HepG2 (cell line): ENCODE data around the gene RAB43. TPM values are rescaled to one million over a fixed set of nuclear protein-coding genes. Genes with fewer than 3 reads are reported as not detected.

Source experiments
- ATAC-seq: fragments of 200-7000 bp; cut with Tn5 transposase; 3 replicates; pipeline ENCODE4 v1.9.1; 2020; ENCODE audit warnings: mild to moderate bottlenecking, moderate library complexity
- BruUV-seq: library from RNA; stranded (reverse); fragments of 400-500 nt; replicated peaks from 2 replicates; lab custom pipeline; 2021; lab: Mats Ljungman, UMichigan
- CTCF ChIA-PET: fragments of 300-600 bp; formaldehyde crosslinking; extraction: SDS; loops from one replicate; lab custom pipeline; 2021; ENCODE audit warnings: low total read pairs, inconsistent platforms, low intra/inter-chr PET ratio; lab: Yijun Ruan, JAX
- POLR2A ChIA-PET: fragments of 350-600 bp; sonication (Branson Sonifier 250); formaldehyde crosslinking; loops from one replicate; lab custom pipeline; 2020; ENCODE audit warnings: antibody characterized with exemption, inconsistent platforms; lab: Yijun Ruan, JAX
- DNase-seq: peaks from one replicate; pipeline ENCODE4 v3.0.0-alpha.2; 2015; ENCODE audit warnings: low spot score
- FAIRE-seq: peaks from 3 replicates; lab custom pipeline; 2011; peaks lifted over from hg19 to GRCh38; lab: Jason Lieb, UNC
- H2AFZ ChIP-seq: one replicate; pipeline ENCODE4 v1.6.1; 2011; ENCODE audit warnings: low read length, inconsistent platforms
- H3K27ac ChIP-seq: fragments of 300-600 bp; 3 replicates; pipeline ENCODE4 v1.8.0; 2011; ENCODE audit warnings: mixed run types, mild to moderate bottlenecking, mixed read lengths, low read length, inconsistent platforms; ENCODE audit not compliant: insufficient read depth; ENCODE audit errors: extremely low read length
- H3K27me3 ChIP-seq, 2 experiments: fragments of 200-600 bp in 1 of 2; 2 replicates in 1 of 2; 3 replicates in 1 of 2; pipeline versions ENCODE4 v1.6.0 to v1.8.0; 2011; ENCODE audit warnings: low read length in 2 of 2, mild to moderate bottlenecking in 2 of 2, moderate library complexity in 2 of 2, inconsistent platforms in 1 of 2; ENCODE audit not compliant: insufficient read depth in 2 of 2, control insufficient read depth in 1 of 2
- H3K36me3 ChIP-seq, 2 experiments: fragments of 200-600 bp in 1 of 2; replicated peaks in 1 of 2; 2 replicates in 1 of 2; 3 replicates in 1 of 2; pipeline versions ENCODE4 v1.5.1 to v1.8.0; 2011; ENCODE audit warnings: low read length in 2 of 2, inconsistent platforms in 1 of 2; ENCODE audit not compliant: insufficient read depth in 2 of 2, control insufficient read depth in 1 of 2
- H3K4me1 ChIP-seq: 2 replicates; pipeline ENCODE4 v1.5.1; 2012; ENCODE audit warnings: low read length, inconsistent platforms; ENCODE audit not compliant: insufficient read depth
- H3K4me2 ChIP-seq: 2 replicates; pipeline ENCODE4 v1.6.0; 2011; ENCODE audit warnings: low read depth, low read length, inconsistent platforms
- H3K4me3 ChIP-seq, 3 experiments: fragments of 200-600 bp in 1 of 3; sonication (generic), shearing (Covaris generic) in 1 of 3; replicated peaks in 1 of 3; 2 replicates each; pipeline ENCODE4 v1.5.1; 2011 to 2016; ENCODE audit warnings: low read length in 3 of 3, inconsistent platforms in 2 of 3, low read depth in 2 of 3, mild to moderate bottlenecking in 2 of 3, control low read depth in 1 of 3, mixed read lengths in 1 of 3; ENCODE audit not compliant: insufficient read depth in 1 of 3
- H3K79me2 ChIP-seq: one replicate; pipeline ENCODE4 v1.6.1; 2011; ENCODE audit warnings: low read length, inconsistent platforms; ENCODE audit not compliant: insufficient read depth
- H3K9ac ChIP-seq: 2 replicates; pipeline ENCODE4 v1.6.0; 2011; ENCODE audit warnings: mild to moderate bottlenecking, low read depth, low read length, inconsistent platforms; ENCODE audit not compliant: insufficient read depth
- H3K9me3 ChIP-seq: 2 replicates; pipeline ENCODE4 v1.5.1; 2012; ENCODE audit warnings: mild to moderate bottlenecking, low read length
- H4K20me1 ChIP-seq: 2 replicates; pipeline ENCODE4 v1.6.0; 2011; ENCODE audit warnings: inconsistent platforms, mild to moderate bottlenecking, low read length, moderate library complexity; ENCODE audit not compliant: insufficient read depth
- AHR ChIP-seq: IDR thresholded peaks from 2 replicates; pipeline ENCODE4 v1.6.1; 2018; ENCODE audit warnings: missing genetic modification reagents, missing compliant biosample characterization
- DPF2 ChIP-seq: sonication (generic); formaldehyde crosslinking; IDR thresholded peaks from 2 replicates; pipeline ENCODE4 v1.4.0; 2020; ENCODE audit warnings: mild to moderate bottlenecking, low read depth, missing genetic modification reagents, borderline replicate concordance
- EZH2 ChIP-seq: conservative IDR thresholded peaks from 2 replicates; pipeline ENCODE4 v1.6.1; 2012; ENCODE audit warnings: mild to moderate bottlenecking, low read depth, low read length, moderate library complexity
- GABPA ChIP-seq, 2 experiments: IDR thresholded peaks; 2 replicates each; pipeline ENCODE4 v1.6.1; 2011 to 2016; ENCODE audit warnings: low read depth in 2 of 2, low read length in 1 of 2, missing biosample characterization in 1 of 2, missing genetic modification characterization in 1 of 2
- HMG20B ChIP-seq: conservative IDR thresholded peaks from 2 replicates; pipeline ENCODE4 v1.6.1; 2016; ENCODE audit warnings: missing genetic modification reagents, missing compliant biosample characterization
- KLF9 ChIP-seq: IDR thresholded peaks from 2 replicates; pipeline ENCODE4 v1.6.1; 2016; ENCODE audit warnings: low read depth
- SALL1 ChIP-seq: sonication (generic); formaldehyde crosslinking; IDR thresholded peaks from 2 replicates; pipeline ENCODE4 v1.8.0; 2022; ENCODE audit warnings: mild to moderate bottlenecking, missing genetic modification reagents
- SNAPC2 ChIP-seq: sonication (generic); formaldehyde crosslinking; IDR thresholded peaks from 2 replicates; pipeline ENCODE4 v1.8.1; 2022; ENCODE audit warnings: mild to moderate bottlenecking, missing genetic modification reagents
- ZC3H13 ChIP-seq: sonication (generic); formaldehyde crosslinking; IDR thresholded peaks from 2 replicates; pipeline ENCODE4 v1.8.1; 2023; ENCODE audit warnings: mild to moderate bottlenecking, missing genetic modification reagents, moderate library complexity
- ZNF260 ChIP-seq: sonication (generic); formaldehyde crosslinking; IDR thresholded peaks from 2 replicates; pipeline ENCODE4 v1.4.0; 2020; ENCODE audit warnings: missing genetic modification reagents, low read depth, mild to moderate bottlenecking, borderline replicate concordance
- WGBS: methylation state at CpG from one replicate; pipeline ENCODE4 v1.1.6; 2017; ENCODE audit warnings: low lambda C conversion rate; 5-methylcytosine and 5-hydroxymethylcytosine counted together
- in situ Hi-C: cut with HindIII; loops from 2 replicates; pipeline ENCODE4 v1.10.0; 2017; ENCODE audit warnings: low pct_unique_long_range_greater_than_20kb; ENCODE audit not compliant: extremely low pct_ligation_motif_present
- intact Hi-C: fragments of 100-400 bp; cut with micrococcal nuclease; formaldehyde crosslinking; loops from one replicate; pipeline ENCODE4 v1.10.0; 2022; ENCODE audit not compliant: unreplicated experiment
- polyA plus RNA-seq, 8 experiments: library from polyadenylated mRNA; depleted of rRNA in 3 of 8; stranded (reverse) in 7 of 8; unstranded in 1 of 8; fragments of >200 nt; fragmentation: Illumina TruSeq in 4 of 8; extraction: Trizol in 4 of 8; gene quantifications; 2 replicates each; pipeline versions ENCODE4 v1.2.1 to v1.2.3, GENCODE V29; 2011 to 2016; ENCODE audit warnings: low read depth in 4 of 8, missing spikeins in 1 of 8, mixed read lengths in 1 of 8; ENCODE audit not compliant: insufficient read depth in 1 of 8
- total RNA-seq, 5 experiments: library from RNA; depleted of rRNA; stranded (reverse); fragments of >200 nt; fragmentation: Illumina TruSeq; extraction: Trizol; gene quantifications; 2 replicates each; pipeline ENCODE4 v1.2.3, GENCODE V29; 2016; ENCODE audit warnings: low read depth in 1 of 5
- TF ChIP-seq, protein P1 (sequence below): IDR thresholded peaks from 2 replicates; pipeline ENCODE4 v1.6.1; 2018; ENCODE audit warnings: missing genetic modification reagents
- TF ChIP-seq, protein P2 (sequence below): sonication (generic); formaldehyde crosslinking; IDR thresholded peaks from 2 replicates; pipeline ENCODE4 v1.4.0; 2020; ENCODE audit warnings: mild to moderate bottlenecking, missing genetic modification reagents
- TF ChIP-seq, protein P3 (sequence below): sonication (generic); formaldehyde crosslinking; IDR thresholded peaks from 2 replicates; pipeline ENCODE4 v1.4.0; 2020; ENCODE audit warnings: missing genetic modification reagents, borderline replicate concordance

The RAB43 gene
- total and polyA plus RNA-seq, 2 of the 13 experiments (the other 11 are each of a cell fraction or from before 2014, with no cell fraction given) = 11.8 to 18.4 TPM

DNA sequence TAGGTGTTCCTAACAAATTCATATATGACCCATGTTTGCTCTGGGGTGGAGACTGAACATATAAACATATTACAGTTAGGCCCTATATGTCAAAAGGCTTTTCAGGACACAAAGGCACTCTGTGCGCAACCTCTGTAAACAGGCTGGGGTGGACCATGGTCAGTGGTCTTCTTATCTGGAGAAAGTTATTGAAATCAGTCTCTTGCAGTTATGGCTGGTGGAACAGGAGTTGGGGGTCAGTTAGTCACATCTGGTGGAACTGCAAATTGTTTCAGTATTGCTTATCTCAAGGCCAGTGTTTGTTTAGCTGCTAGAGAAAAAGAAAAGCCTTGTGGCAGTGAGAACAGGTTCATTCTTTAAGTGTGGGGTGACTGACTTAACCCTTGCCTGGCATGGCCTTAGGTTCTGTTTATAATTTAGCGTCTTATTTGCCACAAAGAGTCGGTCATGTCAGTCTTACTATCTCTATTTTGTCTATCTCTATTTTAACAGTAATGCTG, 66.9 kb downstream of the RAB43 start:
- intact Hi-C loops (loop anchor here (1.0 to 5.0 kb wide), 2 partner anchors 63 to 107 kb away; partner anchors contain the start of gene ISY1), in situ Hi-C loops (no loop called here)
- peak; percentile 91 for DNase-seq
- Histone ChIP-seq H2AFZ (no peak overlapping the region), H3K27me3 (peaks cover 0 to 16% of the 10 kb centered on the region in 2 experiments; a peak in 2 of 5 replicates), H3K4me3 (no peak overlapping the region), H4K20me1 (no peaks in the 10 kb centered on the region), H3K9ac (no peak overlapping the region), H3K79me2 (no peaks in the 10 kb centered on the region), H3K4me2 (peak overlapping the region; percentile 78), H3K9me3 (no peaks in the 10 kb centered on the region), H3K36me3 (no peaks in the 10 kb centered on the region), H3K4me1 (peaks cover 52% of the 10 kb centered on the region), H3K27ac (peak overlapping the region; percentile 34)
- FAIRE-seq = peak; percentile 94
- CTCF ChIA-PET = no interaction called here
- BruUV-seq = no TSS peak
- POLR2A ChIA-PET = interaction anchor here (1.9 kb wide), 1 partner anchor 64 kb away, joined by 10 read pairs; no protein-coding TSS in a partner anchor
- 0% methylated on average over 3 of the region's 3 CpGs for WGBS
- peak; percentile 74 for ATAC-seq
- TF ChIP-seq GABPA (IDR thresholded peaks at IDR 0.05; ENCODE audit: low read depth, low read length) = no peak
- no peak for TF ChIP-seq GABPA (CRISPR knock-in tag; IDR thresholded peaks at IDR 0.05; ENCODE audit: low read depth)
- TF ChIP-seq, protein P1, sequence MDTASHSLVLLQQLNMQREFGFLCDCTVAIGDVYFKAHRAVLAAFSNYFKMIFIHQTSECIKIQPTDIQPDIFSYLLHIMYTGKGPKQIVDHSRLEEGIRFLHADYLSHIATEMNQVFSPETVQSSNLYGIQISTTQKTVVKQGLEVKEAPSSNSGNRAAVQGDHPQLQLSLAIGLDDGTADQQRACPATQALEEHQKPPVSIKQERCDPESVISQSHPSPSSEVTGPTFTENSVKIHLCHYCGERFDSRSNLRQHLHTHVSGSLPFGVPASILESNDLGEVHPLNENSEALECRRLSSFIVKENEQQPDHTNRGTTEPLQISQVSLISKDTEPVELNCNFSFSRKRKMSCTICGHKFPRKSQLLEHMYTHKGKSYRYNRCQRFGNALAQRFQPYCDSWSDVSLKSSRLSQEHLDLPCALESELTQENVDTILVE (CRISPR knock-in tag) = no peak
- no peak for TF ChIP-seq ZNF260
- TF ChIP-seq AHR (CRISPR knock-in tag) = no peak
- TF ChIP-seq ZC3H13 (CRISPR knock-in tag) = no peak
- peak; percentile 67; the same call in 1 of the 2 replicates for TF ChIP-seq SALL1 (CRISPR knock-in tag)
- no peak for TF ChIP-seq HMG20B (CRISPR knock-in tag)
- TF ChIP-seq, protein P2, sequence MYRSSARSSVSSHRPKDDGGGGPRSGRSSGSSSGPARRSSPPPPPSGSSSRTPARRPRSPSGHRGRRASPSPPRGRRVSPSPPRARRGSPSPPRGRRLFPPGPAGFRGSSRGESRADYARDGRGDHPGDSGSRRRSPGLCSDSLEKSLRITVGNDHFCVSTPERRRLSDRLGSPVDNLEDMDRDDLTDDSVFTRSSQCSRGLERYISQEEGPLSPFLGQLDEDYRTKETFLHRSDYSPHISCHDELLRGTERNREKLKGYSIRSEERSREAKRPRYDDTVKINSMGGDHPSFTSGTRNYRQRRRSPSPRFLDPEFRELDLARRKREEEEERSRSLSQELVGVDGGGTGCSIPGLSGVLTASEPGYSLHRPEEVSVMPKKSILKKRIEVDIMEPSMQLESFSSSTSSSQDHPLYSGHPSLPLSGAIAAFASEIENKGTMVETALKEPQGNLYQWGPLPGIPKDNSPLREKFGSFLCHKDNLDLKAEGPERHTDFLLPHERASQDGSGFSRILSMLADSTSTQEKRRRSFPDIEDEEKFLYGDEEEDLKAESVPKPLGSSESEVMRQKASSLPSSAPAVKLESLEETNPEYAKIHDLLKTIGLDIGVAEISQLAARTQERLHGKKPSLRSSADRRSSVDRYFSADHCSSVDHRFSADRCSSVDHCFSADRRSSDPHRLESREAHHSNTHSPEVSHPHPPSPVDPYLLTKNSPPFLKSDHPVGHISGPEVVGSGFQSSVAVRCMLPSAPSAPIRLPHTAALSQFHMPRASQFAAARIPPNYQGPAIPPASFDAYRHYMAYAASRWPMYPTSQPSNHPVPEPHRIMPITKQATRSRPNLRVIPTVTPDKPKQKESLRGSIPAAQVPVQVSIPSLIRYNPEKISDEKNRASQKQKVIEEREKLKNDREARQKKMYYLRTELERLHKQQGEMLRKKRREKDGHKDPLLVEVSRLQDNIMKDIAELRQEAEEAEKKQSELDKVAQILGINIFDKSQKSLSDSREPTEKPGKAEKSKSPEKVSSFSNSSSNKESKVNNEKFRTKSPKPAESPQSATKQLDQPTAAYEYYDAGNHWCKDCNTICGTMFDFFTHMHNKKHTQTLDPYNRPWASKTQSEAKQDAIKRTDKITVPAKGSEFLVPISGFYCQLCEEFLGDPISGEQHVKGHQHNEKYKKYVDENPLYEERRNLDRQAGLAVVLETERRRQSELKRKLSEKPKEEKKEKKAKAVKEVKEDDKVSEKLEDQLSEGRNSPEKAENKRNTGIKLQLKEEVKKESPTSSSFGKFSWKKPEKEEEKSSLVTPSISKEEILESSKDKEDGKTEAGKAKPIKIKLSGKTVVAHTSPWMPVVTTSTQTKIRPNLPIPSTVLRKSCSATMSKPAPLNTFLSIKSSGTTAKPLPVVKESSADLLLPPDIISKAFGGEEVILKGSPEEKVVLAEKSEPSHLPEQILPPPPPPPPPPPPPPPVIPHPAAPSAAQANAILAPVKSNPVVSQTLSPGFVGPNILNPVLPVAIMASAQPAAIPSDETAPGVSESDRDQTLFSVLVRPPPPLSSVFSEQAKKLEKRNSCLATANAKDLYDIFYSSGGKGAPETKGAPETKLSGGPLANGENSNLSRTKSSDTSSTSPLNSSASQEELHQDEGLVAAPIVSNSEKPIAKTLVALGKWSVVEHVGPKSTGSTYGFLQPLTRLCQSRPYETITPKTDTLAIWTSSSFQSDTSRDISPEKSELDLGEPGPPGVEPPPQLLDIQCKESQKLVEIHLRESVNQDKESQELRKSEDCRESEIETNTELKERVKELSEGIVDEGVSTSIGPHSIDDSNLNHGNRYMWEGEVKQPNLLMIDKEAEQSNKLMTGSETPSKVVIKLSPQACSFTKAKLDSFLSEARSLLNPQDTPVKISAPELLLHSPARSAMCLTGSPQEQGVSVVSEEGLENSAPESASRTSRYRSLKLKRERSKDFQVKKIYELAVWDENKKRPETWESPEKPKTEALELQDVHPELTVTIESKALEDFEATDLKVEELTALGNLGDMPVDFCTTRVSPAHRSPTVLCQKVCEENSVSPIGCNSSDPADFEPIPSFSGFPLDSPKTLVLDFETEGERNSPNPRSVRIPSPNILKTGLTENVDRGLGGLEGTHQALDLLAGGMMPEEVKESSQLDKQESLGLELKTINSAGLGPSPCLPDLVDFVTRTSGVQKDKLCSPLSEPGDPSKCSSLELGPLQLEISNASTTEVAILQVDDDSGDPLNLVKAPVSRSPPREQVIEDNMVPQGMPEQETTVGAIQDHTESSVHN (CRISPR knock-in tag) = no peak
- TF ChIP-seq SNAPC2 (CRISPR knock-in tag) = no peak
- TF ChIP-seq, protein P3, sequence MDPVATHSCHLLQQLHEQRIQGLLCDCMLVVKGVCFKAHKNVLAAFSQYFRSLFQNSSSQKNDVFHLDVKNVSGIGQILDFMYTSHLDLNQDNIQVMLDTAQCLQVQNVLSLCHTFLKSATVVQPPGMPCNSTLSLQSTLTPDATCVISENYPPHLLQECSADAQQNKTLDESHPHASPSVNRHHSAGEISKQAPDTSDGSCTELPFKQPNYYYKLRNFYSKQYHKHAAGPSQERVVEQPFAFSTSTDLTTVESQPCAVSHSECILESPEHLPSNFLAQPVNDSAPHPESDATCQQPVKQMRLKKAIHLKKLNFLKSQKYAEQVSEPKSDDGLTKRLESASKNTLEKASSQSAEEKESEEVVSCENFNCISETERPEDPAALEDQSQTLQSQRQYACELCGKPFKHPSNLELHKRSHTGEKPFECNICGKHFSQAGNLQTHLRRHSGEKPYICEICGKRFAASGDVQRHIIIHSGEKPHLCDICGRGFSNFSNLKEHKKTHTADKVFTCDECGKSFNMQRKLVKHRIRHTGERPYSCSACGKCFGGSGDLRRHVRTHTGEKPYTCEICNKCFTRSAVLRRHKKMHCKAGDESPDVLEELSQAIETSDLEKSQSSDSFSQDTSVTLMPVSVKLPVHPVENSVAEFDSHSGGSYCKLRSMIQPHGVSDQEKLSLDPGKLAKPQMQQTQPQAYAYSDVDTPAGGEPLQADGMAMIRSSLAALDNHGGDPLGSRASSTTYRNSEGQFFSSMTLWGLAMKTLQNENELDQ (CRISPR knock-in tag) = no peak
- TF ChIP-seq EZH2 = no peak
- no peak for TF ChIP-seq KLF9 (CRISPR knock-in tag)
- TF ChIP-seq DPF2 (CRISPR knock-in tag) = no peak; the same call in 1 of the 2 replicates
